K562 (cell line): ENCODE data around the gene TNFSF13B. TPM values are rescaled to one million over a fixed set of nuclear protein-coding genes. Genes with fewer than 3 reads are reported as not detected.

ENCODE experiments used
- ATAC-seq: fragments of 200-7000 bp; cut with Tn5 transposase; 3 replicates; pipeline ENCODE4 v1.9.1; 2020; ENCODE audit warnings: moderate library complexity
- BruUV-seq: library from RNA; stranded (reverse); fragments of 400-500 nt; replicated peaks from 2 replicates; lab custom pipeline; 2021; lab: Mats Ljungman, UMichigan
- CTCF ChIA-PET: fragments of 300-600 bp; formaldehyde crosslinking; extraction: SDS; loops from one replicate; lab custom pipeline; 2021; ENCODE audit warnings: low intra/inter-chr PET ratio; lab: Yijun Ruan, JAX
- POLR2A ChIA-PET: fragments of 300-600, 350-650 bp; sonication (Branson Sonifier 250); formaldehyde crosslinking; extraction: SDS; loops from one replicate; lab custom pipeline; 2021; ENCODE audit warnings: antibody characterized with exemption, inconsistent platforms; lab: Yijun Ruan, JAX
- DNase-seq, 4 experiments: peaks; one replicate each; pipeline versions ENCODE4 v3.0.0 to v3.0.0-alpha.2; 2011 to 2018; ENCODE audit warnings: low spot score in 3 of 4, mixed read lengths in 3 of 4; ENCODE audit errors: extremely low read depth in 1 of 4
- FAIRE-seq: peaks from 2 replicates; lab custom pipeline; 2011; peaks lifted over from hg19 to GRCh38; lab: Jason Lieb, UNC
- H2AFZ ChIP-seq: 2 replicates; pipeline ENCODE4 v1.6.0; 2011; ENCODE audit warnings: low read depth, low read length, control low read depth, inconsistent platforms
- H3K27ac ChIP-seq: fragments of 200-600 bp; 3 replicates; pipeline ENCODE4 v1.8.0; 2011; ENCODE audit warnings: low read depth, mild to moderate bottlenecking, control low read depth, inconsistent platforms, low read length, moderate library complexity, mixed read lengths; ENCODE audit errors: extremely low read depth
- H3K27me3 ChIP-seq, 2 experiments: fragments of 300-600 bp in 1 of 2; 2 replicates in 1 of 2; 3 replicates in 1 of 2; pipeline versions ENCODE4 v1.6.0 to v1.8.0; 2011; ENCODE audit warnings: inconsistent platforms in 2 of 2, low read length in 2 of 2, mild to moderate bottlenecking in 1 of 2, mixed read lengths in 1 of 2, moderate library complexity in 1 of 2; ENCODE audit not compliant: control insufficient read depth in 2 of 2, insufficient read depth in 2 of 2
- H3K36me3 ChIP-seq: fragments of 300-600 bp; 3 replicates; pipeline ENCODE4 v1.8.0; 2011; ENCODE audit warnings: mild to moderate bottlenecking, low read length, inconsistent platforms; ENCODE audit not compliant: control insufficient read depth, insufficient read depth
- H3K4me1 ChIP-seq, 2 experiments: fragments of 200-600 bp in 1 of 2; replicated peaks in 1 of 2; 2 replicates in 1 of 2; 3 replicates in 1 of 2; pipeline versions ENCODE4 v1.5.1 to v1.8.0; 2011; ENCODE audit warnings: inconsistent platforms in 2 of 2, low read length in 2 of 2, mild to moderate bottlenecking in 1 of 2, mixed read lengths in 1 of 2, moderate library complexity in 1 of 2; ENCODE audit not compliant: control insufficient read depth in 2 of 2, insufficient read depth in 2 of 2
- H3K4me2 ChIP-seq: 2 replicates; pipeline ENCODE4 v1.6.1; 2011; ENCODE audit warnings: low read length, control low read depth, inconsistent platforms, mixed read lengths; ENCODE audit not compliant: insufficient read depth
- H3K4me3 ChIP-seq: fragments of 200-600 bp; sonication (generic), shearing (Covaris generic); 2 replicates; pipeline ENCODE4 v1.5.1; 2016; ENCODE audit warnings: control low read depth, inconsistent platforms
- H3K79me2 ChIP-seq: fragments of 200-600 bp; 3 replicates; pipeline ENCODE4 v1.8.0; 2011; ENCODE audit warnings: low read length, inconsistent platforms; ENCODE audit not compliant: control insufficient read depth, insufficient read depth
- H3K9ac ChIP-seq, 2 experiments: 2 replicates each; pipeline versions ENCODE4 v1.6.0 to v1.6.1; 2011; ENCODE audit warnings: low read depth in 2 of 2, low read length in 2 of 2, control low read depth in 1 of 2, inconsistent platforms in 1 of 2, mild to moderate bottlenecking in 1 of 2, mixed read lengths in 1 of 2; ENCODE audit not compliant: insufficient read depth in 1 of 2
- H3K9me1 ChIP-seq: one replicate; pipeline ENCODE4 v1.6.0; 2011; ENCODE audit warnings: inconsistent platforms, mild to moderate bottlenecking, low read length, moderate library complexity; ENCODE audit not compliant: control insufficient read depth, insufficient read depth
- H3K9me3 ChIP-seq: replicated peaks from 2 replicates; pipeline ENCODE4 v1.5.1; 2011; ENCODE audit warnings: low read depth, low read length, inconsistent platforms; ENCODE audit not compliant: control insufficient read depth, insufficient read depth
- H4K20me1 ChIP-seq: replicated peaks from 2 replicates; pipeline ENCODE4 v1.6.1; 2011; ENCODE audit warnings: low read length, inconsistent platforms, mixed read lengths; ENCODE audit not compliant: control insufficient read depth, insufficient read depth
- AFF1 ChIP-seq, 2 experiments: fragments of 450-650 bp; IDR thresholded peaks; 2 replicates each; pipeline ENCODE4 v1.6.1; 2018; ENCODE audit warnings: mild to moderate bottlenecking in 2 of 2, low read depth in 1 of 2; ENCODE audit not compliant: partially characterized antibody in 2 of 2
- CTCF ChIP-seq, 3 experiments: IDR thresholded peaks in 2 of 3; conservative IDR thresholded peaks in 1 of 3; 2 replicates each; pipeline ENCODE4 v1.5.1; 2011 to 2012; ENCODE audit warnings: low read length in 3 of 3, mild to moderate bottlenecking in 3 of 3, control low read depth in 2 of 3, improper control_type of control experiment in 1 of 3, inconsistent platforms in 1 of 3, low read depth in 1 of 3, mixed read lengths in 1 of 3, moderate library complexity in 1 of 3; ENCODE audit not compliant: insufficient read depth in 2 of 3
- WGBS: fragments of 100-300 bp; shearing (Covaris generic); methylation state at CpG from one replicate; pipeline ENCODE4 v1.1.6; 2016; ENCODE audit warnings: low coverage, mixed read lengths; ENCODE audit not compliant: insufficient coverage; ENCODE audit errors: missing lambda C conversion rate; 5-methylcytosine and 5-hydroxymethylcytosine counted together
- in situ Hi-C: fragments of 300-500 bp; cut with MboI; formaldehyde crosslinking; loops from 4 replicates; pipeline ENCODE4 v1.15.0; 2018; ENCODE audit warnings: inconsistent platforms, mixed read lengths
- intact Hi-C: fragments of 100-400 bp; cut with micrococcal nuclease; formaldehyde crosslinking; loops from 2 replicates; pipeline ENCODE4 v1.14.2; 2022
- polyA plus RNA-seq, 8 experiments: library from polyadenylated mRNA; depleted of rRNA in 4 of 8; stranded (reverse) in 5 of 8; unstranded in 3 of 8; fragments of >200 nt; fragmentation: Nextera tagmentation in 2 of 8; fragmentation: Illumina TruSeq in 1 of 8; extraction: Ambion mirVana in 2 of 8; extraction: Trizol in 1 of 8; gene quantifications; 2 replicates each; pipeline versions ENCODE4 v1.2.1 to v1.2.3, GENCODE V29; 2011 to 2014; ENCODE audit warnings: inconsistent platforms in 1 of 8, missing spikeins in 1 of 8
- total RNA-seq, 7 experiments: library from RNA; depleted of rRNA in 6 of 7; stranded (reverse); fragments of >200 nt in 6 of 7; fragmentation: Illumina TruSeq in 2 of 7; extraction: Trizol in 2 of 7; gene quantifications; 2 replicates each; pipeline versions ENCODE4 v1.2.1 to v1.2.3, GENCODE V29; 2011 to 2021; ENCODE audit warnings: low replicate concordance in 1 of 7

Gene TNFSF13B
- total and polyA plus RNA-seq, 9 of the 15 experiments (the other 6 are each of a cell fraction or from before 2014, with no cell fraction given) = 1.1 to 2.1 (median 1.5) TPM

- TF ChIP-seq CTCF (IDR thresholded peaks at IDR 0.05 in 2 of 3, conservative IDR thresholded peaks at IDR 0.05 in 1 of 3; ENCODE audit: insufficient read depth in 2 of 3, low read depth in 1 of 3, low read length in 3 of 3) = peak; percentile 27 to 48 (median 28); a peak in 3 of 6 replicates
Measured at GRCh38 chr13:108342369-108343289, 73.1 kb downstream of the TNFSF13B start (continued).

GRCh38 chr13:108345016-108345415 is 75.5 kb downstream of the TNFSF13B start:
- Histone ChIP-seq H3K4me1 (no peaks in the 10 kb centered on the region; a peak in 1 of 5 replicates), H3K36me3 (no peaks in the 10 kb centered on the region), H2AFZ (peak overlapping the region; percentile 71), H3K79me2 (no peaks in the 10 kb centered on the region), H3K4me3 (no peak overlapping the region), H3K9ac (no peak overlapping the region), H3K4me2 (no peak overlapping the region), H3K9me1 (no peaks in the 10 kb centered on the region), H4K20me1 (no peaks in the 10 kb centered on the region), H3K27me3 (no peaks in the 10 kb centered on the region), H3K9me3 (no peaks in the 10 kb centered on the region), H3K27ac (no peak overlapping the region)
- POLR2A ChIA-PET = no interaction called here
- TF ChIP-seq CTCF (IDR thresholded peaks at IDR 0.05 in 2 of 3, conservative IDR thresholded peaks at IDR 0.05 in 1 of 3; ENCODE audit: insufficient read depth in 2 of 3, low read depth in 1 of 3, low read length in 3 of 3) = 0 out of 6 replicates have a peak, but pooled peaks of 1 of the 3 experiments have one; percentile 4
- no peak for TF ChIP-seq AFF1 (IDR thresholded peaks at IDR 0.05; ENCODE audit: low read depth in 1 of 2, partially characterized antibody in 2 of 2)
- DNase-seq (no peak), FAIRE-seq (no peak), ATAC-seq (no peak)
- BruUV-seq = no TSS peak
- in situ Hi-C loops (loop anchor here (25.0 kb wide), 1 partner anchor 567 kb away; no protein-coding TSS in a partner anchor), intact Hi-C loops (no loop called here)
- CTCF ChIA-PET = no interaction called here
- WGBS = 77% methylated on average over 9 of the region's 10 CpGs
